LNCaP clone FGC (cell line): Measurements from ENCODE around the gene ENPP3.

Experiments used
- DNase-seq: peaks from one replicate; pipeline ENCODE4 v3.0.0-alpha.2; 2011; ENCODE audit warnings: low read depth
- H3K4me3 ChIP-seq: 2 replicates; pipeline ENCODE4 v1.5.1; 2011; ENCODE audit warnings: mild to moderate bottlenecking, low read depth, low read length, control low read depth
- TF ChIP-seq, protein P1 (sequence below): IDR thresholded peaks from 2 replicates; pipeline ENCODE4 v1.5.1; 2012; ENCODE audit warnings: mild to moderate bottlenecking; ENCODE audit not compliant: control insufficient read depth, insufficient read depth; ENCODE audit errors: extremely low read depth

The ENPP3 gene

GRCh38 chr6:131600716-131601115, 36.4 kb upstream of the ENPP3 start:
- TF ChIP-seq, protein P1, sequence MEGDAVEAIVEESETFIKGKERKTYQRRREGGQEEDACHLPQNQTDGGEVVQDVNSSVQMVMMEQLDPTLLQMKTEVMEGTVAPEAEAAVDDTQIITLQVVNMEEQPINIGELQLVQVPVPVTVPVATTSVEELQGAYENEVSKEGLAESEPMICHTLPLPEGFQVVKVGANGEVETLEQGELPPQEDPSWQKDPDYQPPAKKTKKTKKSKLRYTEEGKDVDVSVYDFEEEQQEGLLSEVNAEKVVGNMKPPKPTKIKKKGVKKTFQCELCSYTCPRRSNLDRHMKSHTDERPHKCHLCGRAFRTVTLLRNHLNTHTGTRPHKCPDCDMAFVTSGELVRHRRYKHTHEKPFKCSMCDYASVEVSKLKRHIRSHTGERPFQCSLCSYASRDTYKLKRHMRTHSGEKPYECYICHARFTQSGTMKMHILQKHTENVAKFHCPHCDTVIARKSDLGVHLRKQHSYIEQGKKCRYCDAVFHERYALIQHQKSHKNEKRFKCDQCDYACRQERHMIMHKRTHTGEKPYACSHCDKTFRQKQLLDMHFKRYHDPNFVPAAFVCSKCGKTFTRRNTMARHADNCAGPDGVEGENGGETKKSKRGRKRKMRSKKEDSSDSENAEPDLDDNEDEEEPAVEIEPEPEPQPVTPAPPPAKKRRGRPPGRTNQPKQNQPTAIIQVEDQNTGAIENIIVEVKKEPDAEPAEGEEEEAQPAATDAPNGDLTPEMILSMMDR: no peak
- no peak for DNase-seq
- H3K4me3 ChIP-seq: no peak overlapping the region

DNA sequence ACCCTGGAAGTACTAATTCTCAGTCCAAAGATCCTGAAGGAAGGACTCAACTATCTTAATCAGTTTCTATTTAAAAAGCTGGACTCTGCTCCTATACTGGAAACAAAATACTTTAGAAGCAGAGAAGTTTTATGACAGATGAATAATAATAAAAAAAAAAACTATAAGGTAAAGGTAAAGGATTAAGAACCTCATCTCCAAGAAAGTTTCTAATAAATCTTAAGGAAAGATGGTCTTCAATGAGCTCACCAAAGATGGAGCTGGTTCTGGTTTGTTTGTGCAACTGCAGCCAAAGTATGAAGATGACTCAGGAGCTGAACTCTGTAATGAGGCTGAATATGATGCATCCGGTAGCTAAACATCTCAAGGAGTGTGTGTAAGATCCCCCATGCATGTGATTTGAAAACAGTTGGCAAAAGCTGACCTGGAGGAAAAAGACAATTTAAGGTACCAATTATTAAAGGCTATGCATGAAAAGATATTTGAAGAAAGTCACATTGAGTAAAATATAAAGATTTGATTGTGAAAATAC, 34.3 kb upstream of the ENPP3 start:
- DNase-seq: no peak
- no peak overlapping the region for H3K4me3 ChIP-seq
- TF ChIP-seq, protein P1: no peak

DNA sequence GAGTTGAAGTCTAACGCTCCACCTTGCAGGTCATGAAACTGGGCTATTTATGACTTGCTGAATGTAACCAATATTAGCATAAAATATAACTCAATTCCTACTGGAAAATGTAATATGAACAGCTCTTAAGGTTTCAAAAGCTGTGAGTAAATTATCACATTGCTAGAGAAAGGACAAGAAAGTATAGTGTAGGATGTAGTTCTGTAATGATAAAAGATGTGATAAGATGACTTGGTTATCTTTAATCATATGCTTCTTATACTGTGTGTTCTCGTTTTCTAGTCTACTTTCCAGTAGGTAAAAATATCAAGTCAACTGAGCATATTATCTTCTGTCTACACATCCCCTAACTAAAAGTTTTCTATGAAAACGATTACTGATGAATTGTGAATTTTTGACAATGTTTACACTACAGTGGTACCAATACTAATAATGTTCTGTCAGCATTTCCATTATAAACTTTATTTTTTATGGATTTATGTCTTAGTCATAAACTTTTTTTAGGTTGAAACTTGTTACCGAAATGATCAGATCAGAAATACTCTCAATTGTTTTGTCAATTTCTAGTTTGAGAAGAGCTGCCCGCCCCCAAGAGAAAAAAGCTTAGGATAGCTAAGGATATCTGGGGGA, 23.7 kb upstream of the ENPP3 start:
- TF ChIP-seq, protein P1: no peak
- no peak for DNase-seq
- H3K4me3 ChIP-seq: no peak overlapping the region

DNA sequence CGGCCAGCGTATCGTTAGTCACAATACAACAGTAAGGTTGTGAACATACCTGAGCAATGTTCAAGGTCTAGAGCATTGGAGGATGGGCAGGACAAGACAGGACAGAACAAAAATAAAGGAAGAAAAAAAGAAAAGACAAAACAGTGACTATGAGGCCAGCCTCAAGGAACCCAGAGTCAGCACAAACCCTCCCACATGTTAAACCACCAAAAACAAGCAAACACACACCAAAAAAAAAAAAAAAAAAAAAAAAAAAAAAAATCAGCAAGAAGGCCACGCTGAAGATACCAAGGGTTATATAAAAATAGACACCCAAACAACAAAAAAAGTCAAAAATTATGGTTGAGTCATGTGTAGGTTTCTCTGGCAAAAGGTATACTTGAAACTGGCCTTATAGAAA, 21.8 kb upstream of the ENPP3 start:
- DNase-seq: no peak
- TF ChIP-seq, protein P1: no peak
- no peak overlapping the region for H3K4me3 ChIP-seq

DNA sequence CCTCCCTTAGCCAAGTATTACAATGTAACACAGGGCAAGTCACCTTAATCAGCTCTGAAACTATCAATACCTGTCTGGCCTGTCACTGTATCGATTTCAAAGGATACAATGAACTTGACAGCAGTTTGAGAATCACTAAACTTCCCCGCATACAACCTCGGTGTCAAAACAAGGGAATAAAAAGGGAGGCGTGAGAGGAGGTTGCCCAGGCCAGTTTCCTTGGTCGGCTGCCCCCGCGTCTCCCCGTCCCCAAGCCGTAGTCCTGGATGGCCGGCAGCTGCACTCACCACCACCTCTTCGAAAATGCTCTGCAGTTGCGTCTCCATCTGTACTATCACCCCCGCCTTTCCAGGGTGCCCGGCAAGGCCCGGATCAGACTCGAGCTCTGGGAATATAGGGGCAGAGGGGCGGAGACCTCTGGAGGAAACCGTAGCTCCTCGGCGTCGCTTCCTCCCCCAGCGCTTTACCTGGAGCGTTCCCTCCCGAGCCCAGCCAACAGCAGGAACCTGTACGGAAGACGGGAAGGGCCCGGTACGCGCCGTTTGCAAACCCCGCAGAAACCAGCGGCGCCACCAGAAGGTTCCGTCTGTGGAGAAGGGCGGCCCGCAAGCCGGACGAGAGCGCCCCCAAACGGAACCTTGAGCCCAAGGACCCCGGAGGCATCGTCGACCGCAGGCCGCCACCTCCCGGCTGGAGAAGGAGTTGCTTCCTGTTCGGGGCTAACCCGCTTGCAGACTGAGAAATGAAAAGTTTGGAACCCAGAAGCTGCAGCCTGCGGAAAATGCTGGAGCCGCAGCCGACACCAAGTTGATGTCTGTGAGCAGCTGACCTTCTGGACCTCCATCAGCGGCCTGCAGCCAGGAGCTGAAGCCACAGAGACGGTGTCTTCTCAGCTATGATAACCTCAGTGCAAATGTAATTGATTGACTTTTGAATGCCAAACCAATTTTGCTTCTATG, 9.1 kb upstream of the ENPP3 start, which contains the start of gene MED23:
TSS of gene MED23 (minus strand) at position 519 of the 959 bp plus-strand sequence. CDS start at position 326, 193 bp downstream.
- TF ChIP-seq, protein P1: peak; percentile 100
- DNase-seq: peak; percentile 88
- peak within 1 kb of the TSS; percentile 94 for H3K4me3 ChIP-seq

GRCh38 chr6:131628726-131629125, 8.4 kb upstream of the ENPP3 start:
- H3K4me3 ChIP-seq: peak overlapping the region; percentile 94
- TF ChIP-seq, protein P1: no peak
- no peak for DNase-seq
